Ovary (tissue), 9 donors: ENCODE results near the gene SNX32. TPM values are rescaled to one million over a fixed set of nuclear protein-coding genes. Genes with fewer than 3 reads are reported as not detected.

Experiments used
- DNase-seq, 5 donors: peaks; one replicate each; pipeline ENCODE4 v3.0.0-alpha.2; 2019 to 2020
- H3K27ac ChIP-seq, 2 donors: fragments of 200-600 bp; one replicate each; pipeline versions ENCODE4 v1.5.1 to v1.8.0; 2019 to 2022
- H3K27me3 ChIP-seq: fragments of 200-600 bp; one replicate; pipeline ENCODE4 v1.8.0; 2022
- H3K36me3 ChIP-seq: fragments of 200-600 bp; sonication (generic); one replicate; pipeline ENCODE4 v1.5.1; 2019
- H3K4me1 ChIP-seq: one replicate; pipeline ENCODE4 v1.8.1; 2013; ENCODE audit warnings: mild to moderate bottlenecking, moderate library complexity; ENCODE audit not compliant: insufficient read depth
- H3K4me3 ChIP-seq: fragments of 200-600 bp; sonication (generic); one replicate; pipeline ENCODE4 v1.5.1; 2017
- H3K9me3 ChIP-seq, 2 donors: fragments of 200-600 bp in 1 of 2; sonication (generic) in 1 of 2; one replicate each; pipeline versions ENCODE4 v1.5.1 to v1.8.1; 2013 to 2019; ENCODE audit warnings: mild to moderate bottlenecking in 1 of 2, moderate library complexity in 1 of 2
- CTCF ChIP-seq, 3 donors: fragments of 450-650 bp in 2 of 3; fragments of 200-600 bp in 1 of 3; IDR thresholded peaks; one replicate each; pipeline versions ENCODE4 v1.5.1 to v1.8.0; 2016 to 2022; ENCODE audit warnings: antibody characterized with exemption in 3 of 3, mild to moderate bottlenecking in 1 of 3
- EP300 ChIP-seq: sonication (generic); formaldehyde crosslinking; IDR thresholded peaks from one replicate; pipeline ENCODE4 v1.6.1; 2017; ENCODE audit warnings: antibody characterized with exemption
- POLR2A ChIP-seq: fragments of 450-650 bp; IDR thresholded peaks from one replicate; pipeline ENCODE4 v1.6.1; 2017; ENCODE audit warnings: antibody characterized with exemption, mild to moderate bottlenecking, moderate library complexity
- WGBS, 3 donors: extraction: QIAGEN DNeasy Blood & Tissue Kit in 1 of 3; methylation state at CpG; one replicate each; pipeline versions ENCODE4 v1.1.5 to v1.1.7; 2013 to 2017; 5-methylcytosine and 5-hydroxymethylcytosine counted together
- intact Hi-C, 4 donors: fragments of 100-400 bp; cut with DNase I; formaldehyde crosslinking; loops; one replicate each; pipeline versions ENCODE4 v1.11.0 to v1.15.1; 2022 to 2023
- polyA plus RNA-seq, 2 donors: library from polyadenylated mRNA; stranded (reverse); fragments of 200-250 nt in 1 of 2; fragments of 350-450 nt in 1 of 2; fragmentation: Illumina TruSeq in 1 of 2; extraction: RNeasy Lipid Tissue Mini Kit (QIAGEN cat#74804) in 1 of 2; gene quantifications; one replicate each; pipeline ENCODE4 v1.2.3, GENCODE V29; 2013 to 2014
- total RNA-seq, 7 donors: library from RNA; depleted of rRNA in 2 of 7; stranded (reverse); fragments of >200 nt in 2 of 7; fragmentation: NEBNext Ultra II Directional in 3 of 7; extraction: Animal tissue kit (Norgen Biotek cat#: 25700) in 3 of 7; gene quantifications; one replicate each; pipeline versions ENCODE4 v1.1.0 to v1.2.4, GENCODE V29; 2016 to 2023
- donor health status: DM: no; HTN: no; CAD: no; lungs with moderate emphysema.
- donor health status: DM: no; HTN: no; CAD: no.
- donor health status: Bipolar disorder and iron deficiency.
- donor health status: DM: yes; HTN: yes; CAD: no.
- donor health status: DM: no; HTN: no; CAD: no.
- donor health status: DM: yes; HTN: yes; CAD: no.

Gene SNX32
- total and polyA plus RNA-seq, 9 donors, result 0.40 to 3.0 (median 1.3) TPM; not detected in 1

GRCh38 chr11:65855927-65856363, 22.2 kb downstream of the SNX32 start:
- Histone ChIP-seq H3K4me3 (no peak overlapping the region), H3K36me3 (no peaks in the 10 kb centered on the region), H3K27me3 (no peaks in the 10 kb centered on the region), H3K9me3 (no peaks in the 10 kb centered on the region), H3K27ac (no peak overlapping the region), H3K4me1 (peaks cover 4% of the 10 kb centered on the region)
- intact Hi-C loops, result no loop called here
- peak in 1 of 5 donors; percentile 23 for DNase-seq
- WGBS, 3 donors, result 75 to 85% (median 82%) methylated on average over 15 of the region's 15 CpGs
- TF ChIP-seq POLR2A (no peak), EP300 (no peak), CTCF (IDR thresholded peaks at IDR 0.05) (no peak)

- DNase-seq, result peak; percentile 73 to 86 (median 82)
- WGBS, 3 donors, result 2 to 3% (median 2%) methylated on average over 35 to 57 of the region's 57 CpGs
- Histone ChIP-seq H3K9me3 (no peaks in the 10 kb centered on the region), H3K27ac (peak overlapping the region; percentile 77 to 86), H3K36me3 (no peaks in the 10 kb centered on the region), H3K4me1 (peaks cover 4% of the 10 kb centered on the region), H3K4me3 (peak overlapping the region; percentile 70), H3K27me3 (no peaks in the 10 kb centered on the region)
- TF ChIP-seq POLR2A (peak; percentile 60), CTCF (IDR thresholded peaks at IDR 0.05) (no peak), EP300 (peak; percentile 80)
- intact Hi-C loops, result no loop called here
Observed at GRCh38 chr11:65856689-65857499, 23.1 kb downstream of the SNX32 start.

GRCh38 chr11:65857500-65857852, 23.7 kb downstream of the SNX32 start:
- H3K4me3 ChIP-seq, result peak overlapping the region; percentile 70
- DNase-seq, result peak; percentile 56 to 79 (median 75)
- peaks cover 4% of the 10 kb centered on the region for H3K4me1 ChIP-seq

More at GRCh38 chr11:65857500-65857852, 23.7 kb downstream of the SNX32 start:
- Histone ChIP-seq H3K27ac (peak overlapping the region; percentile 77 to 86), H3K36me3 (no peaks in the 10 kb centered on the region), H3K27me3 (no peaks in the 10 kb centered on the region), H3K9me3 (no peaks in the 10 kb centered on the region)
- WGBS, 3 donors, result 0% methylated on average over 18 to 49 of the region's 49 CpGs
- TF ChIP-seq CTCF (IDR thresholded peaks at IDR 0.05) (no peak), EP300 (no peak), POLR2A (no peak)
- intact Hi-C loops, result no loop called here
